ENCODE results near the gene PRODH2. TPM values are rescaled to one million over a fixed set of nuclear protein-coding genes. Genes with fewer than 3 reads are reported as not detected.

The PRODH2 gene
- total and polyA plus RNA-seq, 2 of the 13 experiments (the other 11 are each of a cell fraction or from before 2014, with no cell fraction given) = 86.7 to 118 TPM

DNA sequence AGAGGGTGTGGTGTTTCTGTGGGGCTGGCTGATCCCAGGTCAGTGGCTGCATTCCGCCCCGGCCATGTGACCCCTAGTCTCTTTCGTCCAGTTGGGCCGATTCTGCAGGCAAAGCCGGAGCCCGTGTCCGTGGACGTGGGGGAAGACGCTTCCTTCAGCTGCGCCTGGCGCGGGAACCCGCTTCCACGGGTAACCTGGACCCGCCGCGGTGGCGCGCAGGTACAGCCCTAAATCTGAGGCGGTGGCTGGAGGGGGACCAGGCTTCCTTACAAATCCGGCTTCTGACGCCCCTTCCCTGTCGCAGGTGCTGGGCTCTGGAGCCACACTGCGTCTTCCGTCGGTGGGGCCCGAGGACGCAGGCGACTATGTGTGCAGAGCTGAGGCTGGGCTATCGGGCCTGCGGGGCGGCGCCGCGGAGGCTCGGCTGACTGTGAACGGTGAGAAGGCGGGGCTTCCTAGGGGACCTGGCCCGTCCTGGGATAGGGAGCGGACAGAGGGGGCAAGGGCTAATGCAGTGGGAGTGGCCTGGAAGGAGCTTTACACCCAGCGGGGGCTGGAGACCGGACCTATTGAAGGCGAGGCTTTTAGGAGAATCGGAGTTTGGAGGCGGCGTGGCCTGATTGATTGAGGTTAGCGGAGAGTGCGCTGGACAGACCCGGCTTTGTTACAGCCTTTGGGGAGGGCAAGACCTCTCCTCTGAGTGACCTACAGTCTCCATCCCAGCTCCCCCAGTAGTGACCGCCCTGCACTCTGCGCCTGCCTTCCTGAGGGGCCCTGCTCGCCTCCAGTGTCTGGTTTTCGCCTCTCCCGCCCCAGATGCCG is 48.4 kb upstream of the PRODH2 start (continued):
- no peak for TF ChIP-seq TMF1 (CRISPR knock-in tag; IDR thresholded peaks at IDR 0.05; ENCODE audit: low read depth)
- TF ChIP-seq ZNF235 (CRISPR knock-in tag; IDR thresholded peaks at IDR 0.05; ENCODE audit: borderline replicate concordance) = 0 out of 2 replicates have a peak, but pooled peaks have one; percentile 31
- no peak for TF ChIP-seq ZNF160 (CRISPR knock-in tag; IDR thresholded peaks at IDR 0.05)
- TF ChIP-seq ZNF552 (CRISPR knock-in tag; IDR thresholded peaks at IDR 0.05; ENCODE audit: borderline replicate concordance) = no peak
- no peak for TF ChIP-seq SOX6 (IDR thresholded peaks at IDR 0.05)
- peak; percentile 37; the same call in 1 of the 2 replicates for TF ChIP-seq SOX6 (CRISPR knock-in tag; IDR thresholded peaks at IDR 0.05)
- no peak for TF ChIP-seq ISX (CRISPR knock-in tag; conservative IDR thresholded peaks at IDR 0.05)
- peak; percentile 55; the same call in 1 of the 2 replicates for TF ChIP-seq TARDBP (CRISPR knock-in tag; IDR thresholded peaks at IDR 0.05)
- 0 out of 2 replicates have a peak, but pooled peaks have one; percentile 39 for TF ChIP-seq ZNF605 (CRISPR knock-in tag; IDR thresholded peaks at IDR 0.05)
- TF ChIP-seq GTF3A (CRISPR knock-in tag; conservative IDR thresholded peaks at IDR 0.05) = no peak
- TF ChIP-seq EED (CRISPR knock-in tag; IDR thresholded peaks at IDR 0.05) = no peak
- TF ChIP-seq MAF1 (CRISPR knock-in tag; IDR thresholded peaks at IDR 0.05; ENCODE audit: borderline replicate concordance) = no peak
- TF ChIP-seq DNMT3B (CRISPR knock-in tag; conservative IDR thresholded peaks at IDR 0.05) = no peak
- TF ChIP-seq PHF21A (CRISPR knock-in tag; IDR thresholded peaks at IDR 0.05) = peak; percentile 81
- TF ChIP-seq, protein P1, sequence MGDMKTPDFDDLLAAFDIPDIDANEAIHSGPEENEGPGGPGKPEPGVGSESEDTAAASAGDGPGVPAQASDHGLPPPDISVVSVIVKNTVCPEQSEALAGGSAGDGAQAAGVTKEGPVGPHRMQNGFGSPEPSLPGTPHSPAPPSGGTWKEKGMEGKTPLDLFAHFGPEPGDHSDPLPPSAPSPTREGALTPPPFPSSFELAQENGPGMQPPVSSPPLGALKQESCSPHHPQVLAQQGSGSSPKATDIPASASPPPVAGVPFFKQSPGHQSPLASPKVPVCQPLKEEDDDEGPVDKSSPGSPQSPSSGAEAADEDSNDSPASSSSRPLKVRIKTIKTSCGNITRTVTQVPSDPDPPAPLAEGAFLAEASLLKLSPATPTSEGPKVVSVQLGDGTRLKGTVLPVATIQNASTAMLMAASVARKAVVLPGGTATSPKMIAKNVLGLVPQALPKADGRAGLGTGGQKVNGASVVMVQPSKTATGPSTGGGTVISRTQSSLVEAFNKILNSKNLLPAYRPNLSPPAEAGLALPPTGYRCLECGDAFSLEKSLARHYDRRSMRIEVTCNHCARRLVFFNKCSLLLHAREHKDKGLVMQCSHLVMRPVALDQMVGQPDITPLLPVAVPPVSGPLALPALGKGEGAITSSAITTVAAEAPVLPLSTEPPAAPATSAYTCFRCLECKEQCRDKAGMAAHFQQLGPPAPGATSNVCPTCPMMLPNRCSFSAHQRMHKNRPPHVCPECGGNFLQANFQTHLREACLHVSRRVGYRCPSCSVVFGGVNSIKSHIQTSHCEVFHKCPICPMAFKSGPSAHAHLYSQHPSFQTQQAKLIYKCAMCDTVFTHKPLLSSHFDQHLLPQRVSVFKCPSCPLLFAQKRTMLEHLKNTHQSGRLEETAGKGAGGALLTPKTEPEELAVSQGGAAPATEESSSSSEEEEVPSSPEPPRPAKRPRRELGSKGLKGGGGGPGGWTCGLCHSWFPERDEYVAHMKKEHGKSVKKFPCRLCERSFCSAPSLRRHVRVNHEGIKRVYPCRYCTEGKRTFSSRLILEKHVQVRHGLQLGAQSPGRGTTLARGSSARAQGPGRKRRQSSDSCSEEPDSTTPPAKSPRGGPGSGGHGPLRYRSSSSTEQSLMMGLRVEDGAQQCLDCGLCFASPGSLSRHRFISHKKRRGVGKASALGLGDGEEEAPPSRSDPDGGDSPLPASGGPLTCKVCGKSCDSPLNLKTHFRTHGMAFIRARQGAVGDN (CRISPR knock-in tag; IDR thresholded peaks at IDR 0.05) = peak; percentile 66
- TF ChIP-seq ZBTB2 (CRISPR knock-in tag; IDR thresholded peaks at IDR 0.05; ENCODE audit: low read depth) = no peak
- no peak for TF ChIP-seq HCFC1 (IDR thresholded peaks at IDR 0.05; ENCODE audit: low read depth, low read length)
- TF ChIP-seq KMT2A (CRISPR knock-in tag; IDR thresholded peaks at IDR 0.05) = no peak
- no peak for TF ChIP-seq ZNF609 (CRISPR knock-in tag; IDR thresholded peaks at IDR 0.05; ENCODE audit: borderline replicate concordance)
- TF ChIP-seq ZNF773 (CRISPR knock-in tag; IDR thresholded peaks at IDR 0.05; ENCODE audit: borderline replicate concordance) = 0 out of 2 replicates have a peak, but pooled peaks have one; percentile 47
